Activated naive CD4-positive, alpha-beta T cell treated with anti-CD3 and anti-CD28 coated beads, Interleukin-2, amount 50 U/mL, for 24 hours (primary cell): ENCODE measurements around the gene KCNJ9.
"Not testable (repeated sequence)": the region's sequence is repeated elsewhere in the genome, so short reads cannot be mapped to it uniquely, and the experiment has no call there.

Experiments used
- H3K27ac Mint-ChIP-seq: one replicate; pipeline ENCODE4 v1.8.0; 2021; ENCODE audit warnings: mild to moderate bottlenecking, mixed read lengths
- H3K27me3 Mint-ChIP-seq: one replicate; pipeline ENCODE4 v1.8.0; 2021; ENCODE audit warnings: mixed read lengths
- H3K36me3 Mint-ChIP-seq: one replicate; pipeline ENCODE4 v1.8.0; 2021; ENCODE audit warnings: mixed read lengths
- H3K4me1 Mint-ChIP-seq: one replicate; pipeline ENCODE4 v1.8.0; 2021; ENCODE audit warnings: mixed read lengths
- H3K4me3 Mint-ChIP-seq: one replicate; pipeline ENCODE4 v1.8.0; 2021; ENCODE audit warnings: mild to moderate bottlenecking, mixed read lengths
- H3K9me3 Mint-ChIP-seq: one replicate; pipeline ENCODE4 v1.8.0; 2021; ENCODE audit warnings: mixed read lengths

KCNJ9 gene

GRCh38 chr1:160120797-160121196 is 39.5 kb downstream of the KCNJ9 start:
- H3K36me3 Mint-ChIP-seq = no peaks in the 10 kb centered on the region
- H3K27ac Mint-ChIP-seq = no peak overlapping the region
- H3K9me3 Mint-ChIP-seq = no peaks in the 10 kb centered on the region
- H3K4me1 Mint-ChIP-seq = no peaks in the 10 kb centered on the region
- H3K27me3 Mint-ChIP-seq = peaks cover 3% of the 10 kb centered on the region
- no peak overlapping the region for H3K4me3 Mint-ChIP-seq

GRCh38 chr1:160121388-160121787 is 40.0 kb downstream of the KCNJ9 start:
- Mint-ChIP-seq H3K4me1 (no peaks in the 10 kb centered on the region), H3K4me3 (no peak overlapping the region), H3K9me3 (no peaks in the 10 kb centered on the region), H3K27me3 (peaks cover 3% of the 10 kb centered on the region), H3K36me3 (no peaks in the 10 kb centered on the region), H3K27ac (no peak overlapping the region)

- Mint-ChIP-seq H3K36me3 (no peaks in the 10 kb centered on the region), H3K27me3 (no peaks in the 10 kb centered on the region), H3K27ac (no peak overlapping the region), H3K4me1 (no peaks in the 10 kb centered on the region), H3K9me3 (no peaks in the 10 kb centered on the region), H3K4me3 (no peak overlapping the region)
Observed at GRCh38 chr1:160122978-160123495, 41.7 kb downstream of the KCNJ9 start.

- H3K36me3 Mint-ChIP-seq = no peaks in the 10 kb centered on the region
- no peaks in the 10 kb centered on the region for H3K27me3 Mint-ChIP-seq
- H3K4me1 Mint-ChIP-seq = no peaks in the 10 kb centered on the region
- no peak overlapping the region for H3K4me3 Mint-ChIP-seq
- H3K27ac Mint-ChIP-seq = no peak overlapping the region
- no peaks in the 10 kb centered on the region for H3K9me3 Mint-ChIP-seq
Observed at GRCh38 chr1:160123726-160124125, 42.4 kb downstream of the KCNJ9 start.

GRCh38 chr1:160124705-160125478 is 43.6 kb downstream of the KCNJ9 start:
- H3K4me1 Mint-ChIP-seq = no peaks in the 10 kb centered on the region
- no peaks in the 10 kb centered on the region for H3K9me3 Mint-ChIP-seq
- H3K27me3 Mint-ChIP-seq = no peaks in the 10 kb centered on the region
- no peaks in the 10 kb centered on the region for H3K36me3 Mint-ChIP-seq
- no peak overlapping the region for H3K27ac Mint-ChIP-seq
- H3K4me3 Mint-ChIP-seq = no peak overlapping the region

GRCh38 chr1:160125746-160126145 is 44.4 kb downstream of the KCNJ9 start:
- no peak overlapping the region for H3K27ac Mint-ChIP-seq
- no peaks in the 10 kb centered on the region for H3K36me3 Mint-ChIP-seq
- H3K4me3 Mint-ChIP-seq = no peak overlapping the region

GRCh38 chr1:160126342-160126741 is 45.0 kb downstream of the KCNJ9 start:
- H3K36me3 Mint-ChIP-seq, H3K4me1 Mint-ChIP-seq, H3K27ac Mint-ChIP-seq, H3K4me3 Mint-ChIP-seq, H3K9me3 Mint-ChIP-seq, H3K27me3 Mint-ChIP-seq: not testable (repeated sequence)

More at GRCh38 chr1:160125746-160126145, 44.4 kb downstream of the KCNJ9 start:
- H3K9me3 Mint-ChIP-seq = no peaks in the 10 kb centered on the region
- H3K27me3 Mint-ChIP-seq = peaks cover 2% of the 10 kb centered on the region
- no peaks in the 10 kb centered on the region for H3K4me1 Mint-ChIP-seq

- no peaks in the 10 kb centered on the region for H3K9me3 Mint-ChIP-seq
- H3K27me3 Mint-ChIP-seq = peaks cover 6% of the 10 kb centered on the region
- no peak overlapping the region for H3K27ac Mint-ChIP-seq
- no peaks in the 10 kb centered on the region for H3K36me3 Mint-ChIP-seq
- H3K4me1 Mint-ChIP-seq = no peaks in the 10 kb centered on the region
- no peak overlapping the region for H3K4me3 Mint-ChIP-seq
Observed at GRCh38 chr1:160127381-160127780, 46.0 kb downstream of the KCNJ9 start.

GRCh38 chr1:160127865-160128523 is 46.7 kb downstream of the KCNJ9 start:
- Mint-ChIP-seq H3K4me3 (no peak overlapping the region), H3K27ac (no peak overlapping the region), H3K27me3 (peaks cover 6% of the 10 kb centered on the region), H3K36me3 (no peaks in the 10 kb centered on the region), H3K4me1 (no peaks in the 10 kb centered on the region), H3K9me3 (no peaks in the 10 kb centered on the region)

- Mint-ChIP-seq H3K4me1 (no peaks in the 10 kb centered on the region), H3K27ac (no peak overlapping the region), H3K27me3 (peaks cover 6% of the 10 kb centered on the region), H3K9me3 (no peaks in the 10 kb centered on the region), H3K36me3 (no peaks in the 10 kb centered on the region), H3K4me3 (no peak overlapping the region)
Observed at GRCh38 chr1:160128636-160129035, 47.3 kb downstream of the KCNJ9 start.

- H3K36me3 Mint-ChIP-seq = no peaks in the 10 kb centered on the region
Observed at GRCh38 chr1:160129046-160129445, 47.7 kb downstream of the KCNJ9 start.

GRCh38 chr1:160129558-160129957 is 48.2 kb downstream of the KCNJ9 start:
- H3K27ac Mint-ChIP-seq = no peak overlapping the region
- H3K4me3 Mint-ChIP-seq = no peak overlapping the region
- H3K4me1 Mint-ChIP-seq = no peaks in the 10 kb centered on the region
- peaks cover 6% of the 10 kb centered on the region for H3K27me3 Mint-ChIP-seq
- no peaks in the 10 kb centered on the region for H3K36me3 Mint-ChIP-seq
- H3K9me3 Mint-ChIP-seq = no peaks in the 10 kb centered on the region

More at GRCh38 chr1:160129046-160129445, 47.7 kb downstream of the KCNJ9 start:
- Mint-ChIP-seq H3K4me3 (no peak overlapping the region), H3K4me1 (no peaks in the 10 kb centered on the region), H3K27ac (no peak overlapping the region), H3K27me3 (peaks cover 6% of the 10 kb centered on the region), H3K9me3 (no peaks in the 10 kb centered on the region)

- Mint-ChIP-seq H3K36me3 (no peaks in the 10 kb centered on the region), H3K4me1 (no peaks in the 10 kb centered on the region), H3K9me3 (no peaks in the 10 kb centered on the region), H3K4me3 (no peak overlapping the region), H3K27me3 (peaks cover 6% of the 10 kb centered on the region), H3K27ac (no peak overlapping the region)
Observed at GRCh38 chr1:160129966-160130365, 48.6 kb downstream of the KCNJ9 start.

GRCh38 chr1:160130486-160130885 is 49.1 kb downstream of the KCNJ9 start:
- Mint-ChIP-seq H3K27ac (no peak overlapping the region), H3K4me1 (no peaks in the 10 kb centered on the region), H3K36me3 (no peaks in the 10 kb centered on the region), H3K27me3 (peaks cover 6% of the 10 kb centered on the region), H3K4me3 (no peak overlapping the region), H3K9me3 (no peaks in the 10 kb centered on the region)

GRCh38 chr1:160130939-160131338 is 49.6 kb downstream of the KCNJ9 start:
- no peaks in the 10 kb centered on the region for H3K4me1 Mint-ChIP-seq
- H3K27me3 Mint-ChIP-seq = peaks cover 6% of the 10 kb centered on the region
- H3K36me3 Mint-ChIP-seq = no peaks in the 10 kb centered on the region

GRCh38 chr1:160131803-160132565 is 50.6 kb downstream of the KCNJ9 start:
- Mint-ChIP-seq H3K27me3 (peaks cover 6% of the 10 kb centered on the region), H3K27ac (no peak overlapping the region), H3K9me3 (no peaks in the 10 kb centered on the region)

More at GRCh38 chr1:160130939-160131338, 49.6 kb downstream of the KCNJ9 start:
- no peaks in the 10 kb centered on the region for H3K9me3 Mint-ChIP-seq
- no peak overlapping the region for H3K27ac Mint-ChIP-seq
- no peak overlapping the region for H3K4me3 Mint-ChIP-seq

More at GRCh38 chr1:160131803-160132565, 50.6 kb downstream of the KCNJ9 start:
- H3K36me3 Mint-ChIP-seq = no peaks in the 10 kb centered on the region
- no peaks in the 10 kb centered on the region for H3K4me1 Mint-ChIP-seq
- H3K4me3 Mint-ChIP-seq = no peak overlapping the region
